OCI-LY7 (cell line): ENCODE results near the gene RBP4.

Source experiments
- EZH2phosphoT487 ChIP-seq: fragments of 200-600 bp; sonication (generic); IDR thresholded peaks from 2 replicates; pipeline ENCODE4 v1.6.1; 2018; ENCODE audit warnings: low read depth, borderline replicate concordance, mild to moderate bottlenecking, mixed run types, antibody characterized with exemption, low read length, moderate library complexity, mixed read lengths
- TF ChIP-seq, protein P1 (sequence below): fragments of 200-600 bp; sonication (generic); conservative IDR thresholded peaks from 2 replicates; pipeline ENCODE4 v1.5.1; 2014; ENCODE audit warnings: mild to moderate bottlenecking, antibody characterized with exemption, low read length, moderate library complexity, mixed read lengths

DNA sequence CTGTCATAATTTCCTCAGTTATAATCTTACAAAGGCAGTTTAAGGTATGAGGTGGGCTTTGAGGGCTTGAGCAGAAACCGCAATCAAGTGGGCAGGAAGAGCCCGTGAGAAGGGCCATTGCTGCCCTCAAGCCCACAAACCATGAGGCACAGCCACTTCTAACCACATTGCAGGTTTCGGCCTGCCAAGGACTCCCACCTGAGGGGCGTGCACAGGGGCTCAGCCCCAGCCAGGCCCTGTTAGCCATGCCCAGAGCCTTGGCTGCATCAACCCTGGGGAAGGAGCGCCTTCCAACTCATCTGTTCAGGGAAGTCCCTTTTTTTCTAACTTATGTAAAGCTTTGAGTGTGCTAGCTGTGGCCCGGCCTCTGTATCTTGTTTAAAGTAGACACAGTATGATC is 40.5 kb downstream of the RBP4 start:
- TF ChIP-seq, protein P1, sequence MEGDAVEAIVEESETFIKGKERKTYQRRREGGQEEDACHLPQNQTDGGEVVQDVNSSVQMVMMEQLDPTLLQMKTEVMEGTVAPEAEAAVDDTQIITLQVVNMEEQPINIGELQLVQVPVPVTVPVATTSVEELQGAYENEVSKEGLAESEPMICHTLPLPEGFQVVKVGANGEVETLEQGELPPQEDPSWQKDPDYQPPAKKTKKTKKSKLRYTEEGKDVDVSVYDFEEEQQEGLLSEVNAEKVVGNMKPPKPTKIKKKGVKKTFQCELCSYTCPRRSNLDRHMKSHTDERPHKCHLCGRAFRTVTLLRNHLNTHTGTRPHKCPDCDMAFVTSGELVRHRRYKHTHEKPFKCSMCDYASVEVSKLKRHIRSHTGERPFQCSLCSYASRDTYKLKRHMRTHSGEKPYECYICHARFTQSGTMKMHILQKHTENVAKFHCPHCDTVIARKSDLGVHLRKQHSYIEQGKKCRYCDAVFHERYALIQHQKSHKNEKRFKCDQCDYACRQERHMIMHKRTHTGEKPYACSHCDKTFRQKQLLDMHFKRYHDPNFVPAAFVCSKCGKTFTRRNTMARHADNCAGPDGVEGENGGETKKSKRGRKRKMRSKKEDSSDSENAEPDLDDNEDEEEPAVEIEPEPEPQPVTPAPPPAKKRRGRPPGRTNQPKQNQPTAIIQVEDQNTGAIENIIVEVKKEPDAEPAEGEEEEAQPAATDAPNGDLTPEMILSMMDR, result no peak
- TF ChIP-seq EZH2phosphoT487, result no peak
